Prostate gland (tissue), 2 donors: Measurements from ENCODE around the gene CIDEB. TPM values are rescaled to one million over a fixed set of nuclear protein-coding genes. Genes with fewer than 3 reads are reported as not detected.

Experiments used
- DNase-seq: peaks from one replicate; pipeline ENCODE4 v3.0.0-alpha.2; 2019; ENCODE audit warnings: low spot score
- H3K27ac ChIP-seq, 2 donors: fragments of 200-600 bp; sonication (generic); 2 replicates each; pipeline ENCODE4 v1.5.1; 2017 to 2019
- H3K27me3 ChIP-seq: fragments of 200-600 bp; sonication (generic); replicated peaks from 2 replicates; pipeline ENCODE4 v1.5.1; 2019; ENCODE audit not compliant: insufficient read depth
- H3K36me3 ChIP-seq, 2 donors: fragments of 200-600 bp; sonication (generic); 1 replicate in 1 of 2; 2 replicates in 1 of 2; pipeline versions ENCODE4 v1.5.1 to v1.8.1; 2017 to 2019
- H3K4me1 ChIP-seq: fragments of 200-600 bp; sonication (generic); replicated peaks from 2 replicates; pipeline ENCODE4 v1.5.1; 2019
- H3K4me3 ChIP-seq, 2 donors: fragments of 200-600 bp; sonication (generic); 2 replicates each; pipeline ENCODE4 v1.5.1; 2017 to 2019
- H3K9me3 ChIP-seq: fragments of 200-600 bp; sonication (generic); 2 replicates; pipeline ENCODE4 v1.5.1; 2017
- CTCF ChIP-seq, 4 experiments: fragments of 200-600 bp in 2 of 4; fragments of 450-650 bp in 2 of 4; sonication (generic) in 2 of 4; IDR thresholded peaks; 1 replicate in 3 of 4; 2 replicates in 1 of 4; pipeline ENCODE4 v1.5.1; 2016 to 2019; ENCODE audit warnings: antibody characterized with exemption in 4 of 4, mild to moderate bottlenecking in 2 of 4, moderate library complexity in 2 of 4
- POLR2A ChIP-seq: fragments of 450-650 bp; IDR thresholded peaks from one replicate; pipeline ENCODE4 v1.6.1; 2016; ENCODE audit warnings: antibody characterized with exemption, mild to moderate bottlenecking
- POLR2AphosphoS5 ChIP-seq: sonication (generic); formaldehyde crosslinking; IDR thresholded peaks from one replicate; pipeline ENCODE4 v1.6.1; 2017; ENCODE audit warnings: antibody characterized with exemption
- WGBS: methylation state at CpG from one replicate; pipeline ENCODE4 v1.1.5; 2018; 5-methylcytosine and 5-hydroxymethylcytosine counted together
- intact Hi-C: fragments of 100-400 bp; cut with DNase I; formaldehyde crosslinking; loops from one replicate; pipeline ENCODE4 v1.14.2; 2022
- total RNA-seq, 2 donors: library from RNA; depleted of rRNA; stranded (reverse); fragments of >200 nt; gene quantifications; one replicate each; pipeline ENCODE4 v1.1.0, GENCODE V29; 2016

CIDEB gene
- total RNA-seq, 2 donors from 2014 or later, result 9.1 to 17.8 TPM

GRCh38 chr14:24271834-24272263 lies 35.9 kb downstream of the CIDEB start:
- TF ChIP-seq POLR2AphosphoS5 (no peak), CTCF (IDR thresholded peaks at IDR 0.05) (no peak)
- intact Hi-C loops, result loop anchor here (1.0 kb wide), 1 partner anchor 27 kb away; the partner anchor contains the start of genes DHRS1 and NOP9
- Histone ChIP-seq H3K9me3 (no peaks in the 10 kb centered on the region), H3K36me3 (no peaks in the 10 kb centered on the region), H3K27me3 (no peaks in the 10 kb centered on the region), H3K4me3 (peak overlapping the region; percentile 74 to 99), H3K4me1 (no peaks in the 10 kb centered on the region), H3K27ac (peak overlapping the region; percentile 87 to 96)
- WGBS, result 9% methylated on average over 3 of the region's 3 CpGs
- no peak for DNase-seq

GRCh38 chr14:24271134-24271833 lies 36.5 kb downstream of the CIDEB start, which contains the start of gene RABGGTA:
TSS of gene RABGGTA (minus strand) at chr14:24271597. CDS start at chr14:24271115, 482 bp downstream.
- TF ChIP-seq CTCF (IDR thresholded peaks at IDR 0.05), result peak; percentile 25 to 89 (median 78)
- peak; percentile 70 for TF ChIP-seq POLR2A
- peak; percentile 85 for TF ChIP-seq POLR2AphosphoS5
- H3K36me3 ChIP-seq, result peaks cover 0 to 3% of the 10 kb centered on the region in 2 donors
- H3K27ac ChIP-seq, result peak within 1 kb of the TSS; percentile 87 to 96
- H3K4me1 ChIP-seq, result no peaks in the 10 kb centered on the region
- intact Hi-C loops, result loop anchor here (1.0 kb wide), 1 partner anchor 28 kb away; the partner anchor contains the start of genes DHRS1 and NOP9
- no peaks in the 10 kb centered on the region for H3K27me3 ChIP-seq
- H3K4me3 ChIP-seq, result peak within 1 kb of the TSS; percentile 74 to 99
- WGBS, result under 1% methylated on average over 54 of the region's 61 CpGs
- peak; percentile 83 for DNase-seq
- H3K9me3 ChIP-seq, result no peaks in the 10 kb centered on the region

GRCh38 chr14:24270537-24271133 lies 37.1 kb downstream of the CIDEB start:
- Histone ChIP-seq H3K27me3 (no peaks in the 10 kb centered on the region), H3K4me1 (no peaks in the 10 kb centered on the region), H3K27ac (peak overlapping the region; percentile 87 to 96), H3K9me3 (no peaks in the 10 kb centered on the region), H3K36me3 (peaks cover 0 to 6% of the 10 kb centered on the region in 2 donors), H3K4me3 (peak overlapping the region; percentile 74 to 99)
- 23% methylated on average over 13 of the region's 13 CpGs for WGBS
- intact Hi-C loops, result loop anchor here (1.0 kb wide), 1 partner anchor 29 kb away; the partner anchor contains the start of genes DHRS1 and NOP9
- no peak for DNase-seq
- TF ChIP-seq CTCF (IDR thresholded peaks at IDR 0.05), result no peak
- TF ChIP-seq POLR2AphosphoS5, result no peak
- no peak for TF ChIP-seq POLR2A

- H3K27ac ChIP-seq, result no peak overlapping the region
- no peak overlapping the region for H3K4me3 ChIP-seq
- intact Hi-C loops, result no loop called here
- no peak for DNase-seq
- H3K36me3 ChIP-seq, result peaks cover 0 to 6% of the 10 kb centered on the region in 2 donors
- no peaks in the 10 kb centered on the region for H3K4me1 ChIP-seq
- TF ChIP-seq CTCF (IDR thresholded peaks at IDR 0.05) (no peak), POLR2A (no peak), POLR2AphosphoS5 (no peak)
- H3K27me3 ChIP-seq, result no peaks in the 10 kb centered on the region
- no peaks in the 10 kb centered on the region for H3K9me3 ChIP-seq
- 96% methylated on average over 10 of the region's 14 CpGs for WGBS
These were observed 37.8 kb downstream of the CIDEB start for GRCh38 chr14:24269910-24270536.
